Activated CD8-positive, alpha-beta T cell treated with anti-CD3 and anti-CD28 coated beads for 36 hours (primary cell): Measurements from ENCODE around the gene ZNF326. TPM values are rescaled to one million over a fixed set of nuclear protein-coding genes. Genes with fewer than 3 reads are reported as not detected.
"Not testable (repeated sequence)": the region's sequence is repeated elsewhere in the genome, so short reads cannot be mapped to it uniquely, and the experiment has no call there.

ENCODE experiments used
- ATAC-seq: fragments of 200-7000 bp; cut with Tn5 transposase; one replicate; pipeline ENCODE4 v1.10.0; 2021; ENCODE audit warnings: mild to moderate bottlenecking, moderate library complexity
- CTCF ChIA-PET: fragments of 350-600 bp; sonication (Branson Sonifier 250); formaldehyde crosslinking; loops from one replicate; lab custom pipeline; 2021; ENCODE audit warnings: antibody characterized with exemption; lab: Charles Lee
- POLR2A ChIA-PET: fragments of 350-600 bp; sonication (Branson Sonifier 250); formaldehyde crosslinking; loops from one replicate; lab custom pipeline; 2021; ENCODE audit warnings: antibody characterized with exemption; lab: Charles Lee
- DNase-seq: peaks from one replicate; pipeline ENCODE4 v3.0.0-alpha.2; 2020
- H3K27ac Mint-ChIP-seq: one replicate; pipeline ENCODE4 v1.8.0; 2021; ENCODE audit warnings: mild to moderate bottlenecking, mixed read lengths
- H3K27me3 Mint-ChIP-seq: one replicate; pipeline ENCODE4 v1.8.0; 2021; ENCODE audit warnings: mixed read lengths
- H3K36me3 Mint-ChIP-seq: one replicate; pipeline ENCODE4 v1.8.0; 2021; ENCODE audit warnings: low read depth, mixed read lengths
- H3K4me1 Mint-ChIP-seq: one replicate; pipeline ENCODE4 v1.8.0; 2021; ENCODE audit warnings: low read depth, mixed read lengths
- H3K4me3 Mint-ChIP-seq: one replicate; pipeline ENCODE4 v1.8.0; 2021; ENCODE audit warnings: mild to moderate bottlenecking, moderate library complexity, mixed read lengths
- H3K9me3 Mint-ChIP-seq: one replicate; pipeline ENCODE4 v1.8.0; 2021; ENCODE audit warnings: mixed read lengths
- intact Hi-C: fragments of 100-400 bp; cut with micrococcal nuclease; formaldehyde crosslinking; loops from one replicate; pipeline ENCODE4 v1.10.0; 2022
- total RNA-seq, 2 experiments: library from RNA; stranded (reverse); gene quantifications; one replicate each; pipeline ENCODE4 v1.2.3, GENCODE V29; 2021
- TF ChIP-seq, protein P1 (sequence below): fragments of 200-600 bp; IDR thresholded peaks from one replicate; pipeline ENCODE4 v1.8.0; 2022; ENCODE audit warnings: antibody characterized with exemption, mild to moderate bottlenecking

Gene ZNF326
- total RNA-seq, 2 experiments from 2014 or later = 21.1 to 21.4 TPM

- DNase-seq = peak; percentile 51
- intact Hi-C loops = no loop called here
- H3K4me3 Mint-ChIP-seq = no peak overlapping the region
- peaks cover 3% of the 10 kb centered on the region for H3K27me3 Mint-ChIP-seq
- H3K36me3 Mint-ChIP-seq = no peaks in the 10 kb centered on the region
- no peaks in the 10 kb centered on the region for H3K4me1 Mint-ChIP-seq
- ChIA-PET CTCF (interaction anchor here (0.7 to 2.5 kb wide), 13 partner anchors 8 to 1082 kb away, joined by 3 to 8 read pairs (median 3); no protein-coding TSS in a partner anchor), POLR2A (no interaction called here)
- H3K9me3 Mint-ChIP-seq = no peaks in the 10 kb centered on the region
- ATAC-seq = no peak
- no peak overlapping the region for H3K27ac Mint-ChIP-seq
- TF ChIP-seq, protein P1, sequence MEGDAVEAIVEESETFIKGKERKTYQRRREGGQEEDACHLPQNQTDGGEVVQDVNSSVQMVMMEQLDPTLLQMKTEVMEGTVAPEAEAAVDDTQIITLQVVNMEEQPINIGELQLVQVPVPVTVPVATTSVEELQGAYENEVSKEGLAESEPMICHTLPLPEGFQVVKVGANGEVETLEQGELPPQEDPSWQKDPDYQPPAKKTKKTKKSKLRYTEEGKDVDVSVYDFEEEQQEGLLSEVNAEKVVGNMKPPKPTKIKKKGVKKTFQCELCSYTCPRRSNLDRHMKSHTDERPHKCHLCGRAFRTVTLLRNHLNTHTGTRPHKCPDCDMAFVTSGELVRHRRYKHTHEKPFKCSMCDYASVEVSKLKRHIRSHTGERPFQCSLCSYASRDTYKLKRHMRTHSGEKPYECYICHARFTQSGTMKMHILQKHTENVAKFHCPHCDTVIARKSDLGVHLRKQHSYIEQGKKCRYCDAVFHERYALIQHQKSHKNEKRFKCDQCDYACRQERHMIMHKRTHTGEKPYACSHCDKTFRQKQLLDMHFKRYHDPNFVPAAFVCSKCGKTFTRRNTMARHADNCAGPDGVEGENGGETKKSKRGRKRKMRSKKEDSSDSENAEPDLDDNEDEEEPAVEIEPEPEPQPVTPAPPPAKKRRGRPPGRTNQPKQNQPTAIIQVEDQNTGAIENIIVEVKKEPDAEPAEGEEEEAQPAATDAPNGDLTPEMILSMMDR = peak; percentile 56
Measured at GRCh38 chr1:90045853-90046563, 51.1 kb downstream of the ZNF326 start.

- no peaks in the 10 kb centered on the region for H3K9me3 Mint-ChIP-seq
- H3K27me3 Mint-ChIP-seq = peaks cover 3% of the 10 kb centered on the region
- no peak overlapping the region for H3K27ac Mint-ChIP-seq
- POLR2A ChIA-PET = no interaction called here
- no peaks in the 10 kb centered on the region for H3K36me3 Mint-ChIP-seq
- no peak overlapping the region for H3K4me3 Mint-ChIP-seq
- CTCF ChIA-PET = interaction anchor here (0.7 to 2.5 kb wide), 6 partner anchors 21 to 101 kb away, joined by 3 to 8 read pairs (median 3); no protein-coding TSS in a partner anchor
- intact Hi-C loops = no loop called here
- no peak for ATAC-seq
- TF ChIP-seq, protein P1 = no peak
- no peak for DNase-seq
- H3K4me1 Mint-ChIP-seq = no peaks in the 10 kb centered on the region
Measured at GRCh38 chr1:90046635-90047034, 51.7 kb downstream of the ZNF326 start.

- peaks cover 5% of the 10 kb centered on the region for H3K27me3 Mint-ChIP-seq
- H3K4me1 Mint-ChIP-seq = no peaks in the 10 kb centered on the region
- no peak overlapping the region for H3K27ac Mint-ChIP-seq
- ChIA-PET POLR2A (no interaction called here), CTCF (no interaction called here)
- ATAC-seq (no peak), DNase-seq (no peak)
- TF ChIP-seq, protein P1 = no peak
- H3K9me3 Mint-ChIP-seq = no peaks in the 10 kb centered on the region
- intact Hi-C loops = no loop called here
- no peaks in the 10 kb centered on the region for H3K36me3 Mint-ChIP-seq
- no peak overlapping the region for H3K4me3 Mint-ChIP-seq
Measured at GRCh38 chr1:90048043-90048442, 53.1 kb downstream of the ZNF326 start.

- ATAC-seq, POLR2A ChIA-PET, intact Hi-C loops, H3K4me3 Mint-ChIP-seq, DNase-seq, H3K9me3 Mint-ChIP-seq, CTCF ChIA-PET, H3K36me3 Mint-ChIP-seq, H3K27ac Mint-ChIP-seq, H3K4me1 Mint-ChIP-seq: not testable (repeated sequence)
- peaks cover 12% of the 10 kb centered on the region for H3K27me3 Mint-ChIP-seq
Measured at GRCh38 chr1:90062700-90063643, 68.1 kb downstream of the ZNF326 start.

DNA sequence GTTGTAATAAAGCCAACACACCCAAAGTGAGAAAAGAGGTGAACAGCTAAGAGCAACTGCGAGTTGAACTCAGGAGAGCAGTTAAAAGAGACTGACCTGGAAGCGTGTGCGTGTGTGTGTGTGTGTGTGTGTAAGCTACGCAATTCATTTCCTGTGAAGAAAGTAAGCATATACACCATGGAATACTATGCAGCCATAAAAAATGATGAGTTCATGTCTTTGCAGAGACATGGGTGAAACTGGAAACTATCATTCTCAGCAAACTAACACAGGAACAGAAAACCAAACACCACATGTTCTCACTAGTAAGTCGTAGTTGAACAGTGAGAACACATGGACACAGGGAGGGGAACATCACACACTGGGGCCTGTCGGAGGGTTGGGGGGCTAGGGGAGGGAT is 69.2 kb downstream of the ZNF326 start:
- ATAC-seq, CTCF ChIA-PET: not testable (repeated sequence)

More for the DNA sequence above, 69.2 kb downstream of the ZNF326 start:
- peaks cover 12% of the 10 kb centered on the region for H3K27me3 Mint-ChIP-seq
- POLR2A ChIA-PET, H3K36me3 Mint-ChIP-seq, DNase-seq, intact Hi-C loops, H3K4me3 Mint-ChIP-seq, H3K9me3 Mint-ChIP-seq, H3K4me1 Mint-ChIP-seq, H3K27ac Mint-ChIP-seq: not testable (repeated sequence)
